GM21723 (cell line): Measurements from ENCODE around the gene LY6G6C.
A peak's percentile ranks its signal among the peaks of the same experiment; 100 is the strongest.
"Not testable (repeated sequence)": the region's sequence is repeated elsewhere in the genome, so short reads cannot be mapped to it uniquely, and the experiment has no call there.

Experiments used
- ATAC-seq: cut with Tn5 transposase; IDR thresholded peaks from one replicate; pipeline ENCODE4 v1.9.1; 2021; ENCODE audit warnings: mild to moderate bottlenecking, moderate library complexity; ENCODE audit not compliant: unreplicated experiment

LY6G6C gene

GRCh38 chr6:31709157-31709556, 12.4 kb downstream of the LY6G6C start:
- ATAC-seq, result not testable (repeated sequence)

GRCh38 chr6:31708224-31708623, 13.3 kb downstream of the LY6G6C start:
- no peak for ATAC-seq

GRCh38 chr6:31707701-31708100, 13.8 kb downstream of the LY6G6C start:
- no peak for ATAC-seq

DNA sequence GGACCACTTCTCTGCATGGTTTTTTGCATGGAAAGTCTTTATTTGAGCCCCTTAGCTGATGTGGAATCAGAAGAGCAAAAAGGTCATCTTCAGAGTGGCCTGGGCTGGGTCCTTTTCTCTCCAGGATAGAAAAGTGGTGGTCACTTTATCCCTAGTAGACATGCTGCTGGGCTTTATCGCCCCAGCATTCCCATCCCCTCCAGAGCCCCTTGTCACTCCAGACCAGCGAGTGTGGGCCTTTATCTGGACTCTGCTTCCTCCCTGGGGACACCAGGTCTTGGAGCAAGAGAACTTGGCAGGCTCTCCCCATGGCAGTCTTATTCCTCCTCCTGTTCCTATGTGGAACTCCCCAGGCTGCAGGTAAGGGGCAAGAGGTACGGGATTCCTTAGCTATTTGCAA, 14.9 kb downstream of the LY6G6C start, which contains the start of gene LY6G6F:
TSS of gene LY6G6F (plus strand) at position 268 of the 400 bp plus-strand sequence. CDS start at position 309, 41 bp downstream.
- ATAC-seq, result no peak

- no peak for ATAC-seq
These were observed 15.6 kb downstream of the LY6G6C start for GRCh38 chr6:31705931-31706330.

GRCh38 chr6:31702819-31703716, 18.5 kb downstream of the LY6G6C start, which contains the start of gene ABHD16A:
ABHD16A (minus strand) TSS chr6:31703324; CDS start chr6:31703281, 43 bp downstream.
- ATAC-seq, result peak; percentile 87

- no peak for ATAC-seq
These were observed 19.1 kb downstream of the LY6G6C start for GRCh38 chr6:31702405-31702818.

- ATAC-seq, result no peak
These were observed 19.7 kb downstream of the LY6G6C start for GRCh38 chr6:31701666-31702404.

GRCh38 chr6:31700740-31701401, 20.7 kb downstream of the LY6G6C start:
- ATAC-seq, result no peak

DNA sequence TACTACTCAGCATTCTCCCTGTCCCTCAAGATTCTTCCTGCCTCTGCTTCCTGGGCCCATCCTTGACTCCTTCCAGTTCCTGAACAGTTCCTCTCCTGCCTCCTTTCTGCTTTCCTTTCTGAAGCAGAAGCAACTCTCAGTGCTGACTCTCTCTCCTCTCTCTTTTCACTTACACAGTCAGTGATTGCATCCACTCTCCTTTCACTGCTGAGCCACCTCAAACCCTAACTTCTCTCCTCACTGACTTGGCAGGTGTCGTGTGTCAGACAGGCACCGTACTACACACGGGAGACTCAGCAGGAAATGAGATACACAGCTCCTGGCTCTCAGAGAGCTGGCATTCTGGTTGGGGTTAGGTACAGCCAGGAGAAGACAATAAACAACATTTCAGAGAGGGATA, 24.0 kb downstream of the LY6G6C start:
- ATAC-seq, result no peak

DNA sequence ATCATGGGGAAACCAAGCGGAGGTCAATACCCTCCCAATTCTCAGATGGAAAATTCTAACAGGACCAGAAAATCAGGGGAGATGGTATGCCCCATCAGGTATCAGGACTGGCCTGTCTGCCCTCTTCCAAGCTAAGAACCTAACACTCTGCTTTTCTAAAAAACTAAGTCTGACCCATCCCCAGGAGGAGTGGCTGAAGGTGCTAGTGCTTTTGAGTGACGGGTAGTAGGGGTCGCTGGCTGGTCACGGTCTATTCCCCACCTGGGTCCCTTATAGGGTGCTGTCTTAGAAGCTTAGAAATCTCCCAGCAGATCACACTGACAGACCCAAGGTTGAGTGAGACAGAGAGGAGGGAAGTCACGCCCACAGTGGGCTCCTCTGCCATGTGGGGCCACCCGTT, 28.0 kb downstream of the LY6G6C start:
- ATAC-seq, result no peak

DNA sequence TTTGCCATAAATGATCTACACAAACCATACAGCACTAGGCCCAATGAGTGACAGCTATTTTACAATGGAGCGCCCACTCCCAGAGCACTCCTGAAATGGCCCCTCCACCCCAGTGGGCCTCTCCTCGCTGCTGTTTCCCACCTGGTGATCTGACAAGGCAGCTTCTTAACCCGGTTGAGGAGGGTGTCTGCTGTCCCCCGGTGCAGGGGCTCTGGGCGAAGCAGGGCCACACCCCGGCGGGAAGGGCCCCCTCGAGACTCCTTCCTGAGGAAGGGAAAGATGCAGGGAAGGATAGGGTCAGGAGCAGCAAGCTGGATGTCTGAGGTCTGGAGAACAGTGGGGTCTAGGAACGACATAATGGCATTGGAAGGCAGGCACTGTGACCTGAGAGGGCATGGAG, 28.7 kb downstream of the LY6G6C start:
- ATAC-seq, result no peak

GRCh38 chr6:31692353-31692752, 29.2 kb downstream of the LY6G6C start:
- ATAC-seq, result no peak

- ATAC-seq, result no peak
These were observed 29.9 kb downstream of the LY6G6C start for GRCh38 chr6:31691564-31692108.

GRCh38 chr6:31691078-31691463, 30.5 kb downstream of the LY6G6C start:
- ATAC-seq, result no peak

GRCh38 chr6:31690231-31691077, 31.1 kb downstream of the LY6G6C start:
- ATAC-seq, result no peak

GRCh38 chr6:31689249-31690110, 32.1 kb downstream of the LY6G6C start:
- ATAC-seq, result no peak

- no peak for ATAC-seq
These were observed 33.5 kb downstream of the LY6G6C start for GRCh38 chr6:31687860-31688693.
